Gastrocnemius medialis (tissue), 4 donors: ENCODE data around the gene DOCK10. TPM values are rescaled to one million over a fixed set of nuclear protein-coding genes. Genes with fewer than 3 reads are reported as not detected.

Source experiments
- ATAC-seq, 2 donors: fragments of 150-250 bp; one replicate each; pipeline ENCODE4 v1.9.1; 2016
- DNase-seq, 2 donors: peaks; one replicate each; pipeline ENCODE4 v3.0.0-alpha.2; 2019
- H3K27ac ChIP-seq, 4 donors: fragments of 200-600 bp; sonication (generic); 1 replicate in 1 of 4; 2 replicates in 3 of 4; pipeline ENCODE4 v1.5.1; 2016 to 2018; ENCODE audit warnings: mild to moderate bottlenecking in 2 of 4, moderate library complexity in 1 of 4
- H3K27me3 ChIP-seq, 3 donors: fragments of 200-600 bp; sonication (generic) in 2 of 3; 1 replicate in 1 of 3; 2 replicates in 2 of 3; pipeline versions ENCODE4 v1.5.1 to v1.6.0; 2016 to 2019; ENCODE audit warnings: mild to moderate bottlenecking in 1 of 3, moderate library complexity in 1 of 3
- H3K36me3 ChIP-seq, 2 donors: fragments of 200-600 bp; sonication (generic) in 1 of 2; one replicate each; pipeline ENCODE4 v1.5.1; 2017 to 2018
- H3K4me1 ChIP-seq, 2 donors: fragments of 200-600 bp; sonication (generic) in 1 of 2; one replicate each; pipeline ENCODE4 v1.5.1; 2016 to 2017; ENCODE audit warnings: mild to moderate bottlenecking in 2 of 2
- H3K4me3 ChIP-seq, 4 donors: fragments of 200-600 bp; sonication (generic) in 3 of 4; 1 replicate in 1 of 4; 2 replicates in 3 of 4; pipeline ENCODE4 v1.5.1; 2016 to 2019; ENCODE audit warnings: mild to moderate bottlenecking in 2 of 4
- H3K9me3 ChIP-seq, 3 donors: fragments of 200-600 bp; sonication (generic) in 2 of 3; 1 replicate in 1 of 3; 2 replicates in 2 of 3; pipeline ENCODE4 v1.5.1; 2016 to 2019
- CTCF ChIP-seq, 5 experiments: fragments of 450-650 bp in 3 of 5; fragments of 200-600 bp in 2 of 5; sonication (generic) in 2 of 5; IDR thresholded peaks in 4 of 5; conservative IDR thresholded peaks in 1 of 5; 1 replicate in 4 of 5; 2 replicates in 1 of 5; pipeline ENCODE4 v1.5.1; 2016 to 2019; ENCODE audit warnings: antibody characterized with exemption in 5 of 5, mild to moderate bottlenecking in 3 of 5, moderate library complexity in 3 of 5
- POLR2A ChIP-seq, 2 donors: fragments of 450-650 bp; IDR thresholded peaks; one replicate each; pipeline ENCODE4 v1.6.1; 2017; ENCODE audit warnings: antibody characterized with exemption in 2 of 2, mild to moderate bottlenecking in 2 of 2, moderate library complexity in 2 of 2
- in situ Hi-C, 4 donors: fragments of 200-750 bp; cut with MboI; loops; one replicate each; pipeline versions ENCODE4 v1.15.0 to v1.8.0; 2017; ENCODE audit warnings: low sequenced_read_pairs in 4 of 4
- intact Hi-C: fragments of 100-400 bp; cut with DNase I; formaldehyde crosslinking; loops from one replicate; pipeline ENCODE4 v1.15.1; 2023; ENCODE audit warnings: low total_unique reads
- total RNA-seq, 4 donors: library from RNA; depleted of rRNA; stranded (reverse); fragments of >200 nt; gene quantifications; one replicate each; pipeline versions ENCODE4 v1.1.0 to v1.2.3, GENCODE V29; 2016

Gene DOCK10
- total RNA-seq, 4 donors from 2014 or later = 0.97 to 1.9 (median 1.4) TPM

DNA sequence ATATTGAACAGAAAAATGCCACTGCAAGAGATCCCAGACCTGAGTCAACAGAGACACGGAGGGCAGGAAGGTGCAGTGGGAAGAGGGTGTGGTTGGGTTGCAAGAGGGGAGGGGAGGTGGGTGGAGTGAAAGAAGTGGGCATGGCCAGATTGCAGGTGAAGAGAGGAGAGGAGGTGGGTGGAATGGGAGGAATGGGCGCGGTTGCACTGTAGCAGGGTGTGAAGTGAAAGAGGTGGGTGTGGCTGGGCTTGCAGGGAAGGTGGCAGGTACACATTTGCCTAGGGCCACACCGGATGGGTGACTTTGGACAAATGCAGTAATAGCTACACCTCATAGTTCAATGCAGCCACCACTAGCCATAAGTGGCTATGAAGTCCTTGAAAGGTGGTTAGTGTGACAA lies 71.1 kb downstream of the DOCK10 start:
- H3K9me3 ChIP-seq = no peaks in the 10 kb centered on the region
- ATAC-seq = no peak
- no peak for TF ChIP-seq CTCF (IDR thresholded peaks at IDR 0.05 in 4 of 5, conservative IDR thresholded peaks at IDR 0.05 in 1 of 5)
- intact Hi-C loops = no loop called here
- H3K4me1 ChIP-seq = peaks cover 6 to 23% of the 10 kb centered on the region in 2 donors
- H3K27me3 ChIP-seq = no peaks in the 10 kb centered on the region
- DNase-seq = no peak
- in situ Hi-C loops = no loop called here
- no peak overlapping the region for H3K4me3 ChIP-seq
- no peaks in the 10 kb centered on the region for H3K36me3 ChIP-seq
- no peak overlapping the region for H3K27ac ChIP-seq

DNA sequence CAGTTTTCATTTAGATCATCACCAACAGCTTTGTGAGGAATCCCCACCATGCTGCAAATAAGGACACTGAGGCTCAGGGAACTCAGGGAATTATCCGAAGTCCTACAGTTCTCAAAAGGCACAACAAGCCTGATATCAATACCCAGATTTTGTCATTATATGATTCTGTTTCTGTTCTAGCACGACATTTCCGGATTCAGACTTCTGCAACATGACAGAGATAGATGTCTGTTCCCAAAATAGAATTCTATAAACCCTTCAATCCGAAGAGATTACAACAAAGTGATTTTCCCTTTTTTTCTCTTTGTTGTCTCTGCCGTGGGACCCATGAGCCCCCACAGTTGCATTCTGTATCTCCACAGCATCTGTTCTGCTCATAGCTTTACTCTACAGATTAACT lies 72.0 kb downstream of the DOCK10 start:
- DNase-seq (no peak), ATAC-seq (no peak)
- TF ChIP-seq POLR2A (IDR thresholded peaks at IDR 0.05) = no peak
- no peak for TF ChIP-seq CTCF (IDR thresholded peaks at IDR 0.05 in 4 of 5, conservative IDR thresholded peaks at IDR 0.05 in 1 of 5)
- peaks cover 6 to 15% of the 10 kb centered on the region in 2 donors for H3K4me1 ChIP-seq
- H3K27me3 ChIP-seq = no peaks in the 10 kb centered on the region
- in situ Hi-C loops = no loop called here
- no peak overlapping the region for H3K4me3 ChIP-seq
- H3K36me3 ChIP-seq = no peaks in the 10 kb centered on the region
- peak overlapping the region in 2 of 4 donors; percentile 14 to 52 for H3K27ac ChIP-seq
- H3K9me3 ChIP-seq = no peaks in the 10 kb centered on the region
- intact Hi-C loops = no loop called here

DNA sequence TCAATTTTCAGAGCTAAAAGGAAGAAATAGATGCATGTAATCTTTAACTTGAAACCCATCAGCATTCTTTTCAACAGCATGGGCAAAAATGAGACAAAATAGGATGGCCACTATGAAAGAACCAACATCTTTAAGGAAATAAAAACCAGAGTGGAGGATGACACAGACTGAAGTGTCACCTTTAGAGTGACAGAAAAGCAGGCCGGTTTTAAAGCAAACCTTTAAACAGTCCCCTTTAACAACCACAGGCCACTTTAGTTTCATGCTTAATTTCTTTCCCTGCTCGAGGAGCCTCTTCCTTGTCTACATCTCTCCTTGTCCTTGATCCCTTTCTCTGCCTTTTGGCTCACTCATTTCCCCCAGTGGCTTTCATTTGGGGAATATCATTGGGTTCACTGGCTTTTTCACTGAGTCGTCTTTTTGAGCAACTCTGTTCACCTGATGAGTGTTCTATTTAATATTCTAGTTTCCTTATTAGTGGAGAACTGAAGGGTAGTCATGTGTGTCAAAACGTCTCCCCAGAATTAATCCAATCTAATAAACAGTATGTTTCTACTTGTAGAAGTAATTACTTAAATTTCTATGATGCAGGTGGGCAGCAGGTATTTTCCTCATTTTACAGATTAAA lies 72.5 kb downstream of the DOCK10 start:
- in situ Hi-C loops (no loop called here), intact Hi-C loops (no loop called here)
- Histone ChIP-seq H3K36me3 (no peaks in the 10 kb centered on the region), H3K27me3 (no peaks in the 10 kb centered on the region), H3K4me1 (peaks cover 6 to 15% of the 10 kb centered on the region in 2 donors), H3K27ac (peak overlapping the region in 1 of 4 donors; percentile 52), H3K4me3 (no peak overlapping the region), H3K9me3 (no peaks in the 10 kb centered on the region)
- DNase-seq (no peak), ATAC-seq (no peak)
- TF ChIP-seq CTCF (IDR thresholded peaks at IDR 0.05 in 4 of 5, conservative IDR thresholded peaks at IDR 0.05 in 1 of 5) (no peak), POLR2A (IDR thresholded peaks at IDR 0.05) (no peak)

DNA sequence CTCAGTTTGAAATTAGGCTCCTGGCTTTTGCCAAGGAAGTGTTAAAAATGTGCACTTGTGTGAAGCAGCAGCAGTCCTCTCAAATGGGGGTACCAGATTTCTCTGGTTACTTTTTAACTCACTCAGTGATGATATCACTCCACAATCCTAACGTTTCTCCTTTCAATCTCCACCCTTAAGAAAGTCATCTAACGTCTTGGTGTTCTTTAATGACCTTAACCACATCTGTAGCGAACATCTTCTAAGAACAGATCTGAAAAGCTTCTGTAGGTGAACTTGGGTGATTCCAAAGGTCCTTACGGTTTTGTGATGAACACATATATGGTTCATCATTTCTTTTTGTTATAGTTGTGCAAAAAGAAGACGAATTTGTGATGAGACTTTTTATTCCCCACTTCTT lies 73.2 kb downstream of the DOCK10 start:
- H3K27ac ChIP-seq = no peak overlapping the region
- H3K27me3 ChIP-seq = no peaks in the 10 kb centered on the region
- no peak overlapping the region for H3K4me3 ChIP-seq
- intact Hi-C loops = no loop called here
- no peak for TF ChIP-seq POLR2A (IDR thresholded peaks at IDR 0.05)
- TF ChIP-seq CTCF (IDR thresholded peaks at IDR 0.05 in 4 of 5, conservative IDR thresholded peaks at IDR 0.05 in 1 of 5) = no peak
- DNase-seq (no peak), ATAC-seq (no peak)
- no peaks in the 10 kb centered on the region for H3K36me3 ChIP-seq
- no peaks in the 10 kb centered on the region for H3K9me3 ChIP-seq
- peaks cover 3 to 11% of the 10 kb centered on the region in 2 donors for H3K4me1 ChIP-seq
- in situ Hi-C loops = no loop called here

- TF ChIP-seq CTCF (IDR thresholded peaks at IDR 0.05 in 4 of 5, conservative IDR thresholded peaks at IDR 0.05 in 1 of 5) (no peak), POLR2A (IDR thresholded peaks at IDR 0.05) (no peak)
- Histone ChIP-seq H3K27ac (no peak overlapping the region), H3K4me3 (no peak overlapping the region), H3K9me3 (no peaks in the 10 kb centered on the region), H3K36me3 (no peaks in the 10 kb centered on the region), H3K27me3 (no peaks in the 10 kb centered on the region), H3K4me1 (peaks cover 0 to 1% of the 10 kb centered on the region in 2 donors)
- DNase-seq = no peak
- no peak for ATAC-seq
- intact Hi-C loops = no loop called here
- in situ Hi-C loops = no loop called here
Measured at GRCh38 chr2:224968051-224968450, 74.2 kb downstream of the DOCK10 start.
